Measurements from ENCODE around the gene CFAP20. TPM values are rescaled to one million over a fixed set of nuclear protein-coding genes. Genes with fewer than 3 reads are reported as not detected.
"Not testable (repeated sequence)": the region's sequence is repeated elsewhere in the genome, so short reads cannot be mapped to it uniquely, and the experiment has no call there.

The CFAP20 gene
- total RNA-seq, 1 experiment from 2014 or later: 59.7 TPM

DNA sequence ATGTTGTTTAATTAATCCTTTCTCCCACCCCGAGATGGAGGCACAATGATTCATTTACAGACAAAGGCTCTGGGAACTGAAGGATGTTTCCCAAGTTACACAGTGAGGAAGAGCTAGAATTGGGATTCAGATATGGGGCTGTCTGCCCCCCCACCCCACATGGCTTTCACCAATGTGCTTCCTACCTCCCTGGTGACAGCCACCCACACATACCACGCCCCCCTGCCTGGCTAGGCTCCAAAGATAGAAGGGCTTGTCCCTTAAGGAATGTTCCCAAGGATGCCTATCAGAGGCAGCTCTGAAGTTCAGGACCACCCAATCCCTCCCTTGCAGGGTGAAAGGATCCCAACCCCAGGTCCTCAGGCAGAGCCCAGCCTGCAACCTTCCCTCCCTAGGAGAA lies 32.9 kb downstream of the CFAP20 start:
- intact Hi-C loops (cut with micrococcal nuclease): no loop called here
- no peak for TF ChIP-seq EZH2 (IDR thresholded peaks at IDR 0.05)
- no peak for TF ChIP-seq EZH2phosphoT487 (IDR thresholded peaks at IDR 0.05; ENCODE audit: borderline replicate concordance)
- TF ChIP-seq SIN3A (IDR thresholded peaks at IDR 0.05; ENCODE audit: low read depth): no peak
- TF ChIP-seq POLR2AphosphoS5 (IDR thresholded peaks at IDR 0.05; ENCODE audit: low read depth, low read length): no peak
- TF ChIP-seq, protein P1, sequence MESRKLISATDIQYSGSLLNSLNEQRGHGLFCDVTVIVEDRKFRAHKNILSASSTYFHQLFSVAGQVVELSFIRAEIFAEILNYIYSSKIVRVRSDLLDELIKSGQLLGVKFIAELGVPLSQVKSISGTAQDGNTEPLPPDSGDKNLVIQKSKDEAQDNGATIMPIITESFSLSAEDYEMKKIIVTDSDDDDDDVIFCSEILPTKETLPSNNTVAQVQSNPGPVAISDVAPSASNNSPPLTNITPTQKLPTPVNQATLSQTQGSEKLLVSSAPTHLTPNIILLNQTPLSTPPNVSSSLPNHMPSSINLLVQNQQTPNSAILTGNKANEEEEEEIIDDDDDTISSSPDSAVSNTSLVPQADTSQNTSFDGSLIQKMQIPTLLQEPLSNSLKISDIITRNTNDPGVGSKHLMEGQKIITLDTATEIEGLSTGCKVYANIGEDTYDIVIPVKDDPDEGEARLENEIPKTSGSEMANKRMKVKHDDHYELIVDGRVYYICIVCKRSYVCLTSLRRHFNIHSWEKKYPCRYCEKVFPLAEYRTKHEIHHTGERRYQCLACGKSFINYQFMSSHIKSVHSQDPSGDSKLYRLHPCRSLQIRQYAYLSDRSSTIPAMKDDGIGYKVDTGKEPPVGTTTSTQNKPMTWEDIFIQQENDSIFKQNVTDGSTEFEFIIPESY (IDR thresholded peaks at IDR 0.05; ENCODE audit: extremely low read depth, insufficient replicate concordance, low read length): no peak
- BruUV-seq (replicated peaks): no TSS peak
- H3K27me3 ChIP-seq (ENCODE audit: insufficient read depth, low read length): no peaks in the 10 kb centered on the region
- peaks cover 0 to 16% of the 10 kb centered on the region in 2 experiments; a peak in 2 of 4 replicates for H3K4me1 ChIP-seq (ENCODE audit: control insufficient read depth in 1 of 2, insufficient read depth in 2 of 2, low read length in 2 of 2)
- ChIA-PET RAD21 (ENCODE audit: low non-redundant PET in 1 of 2, low total read pairs in 2 of 2, uncharacterized antibody in 2 of 2, unreplicated experiment in 2 of 2) (no interaction called here), POLR2A (interaction anchor here (0.6 kb wide), 1 partner anchor 34 kb away, joined by 3 read pairs; no protein-coding TSS in a partner anchor), CTCF (interaction anchor here (1.4 to 1.9 kb wide), 2 partner anchors 13 to 16 kb away, joined by 4 to 15 read pairs; no protein-coding TSS in a partner anchor)
- no peaks in the 10 kb centered on the region for H3K79me2 ChIP-seq (ENCODE audit: insufficient read depth, low read length)
- H3K36me3 ChIP-seq (ENCODE audit: control insufficient read depth in 1 of 2, insufficient read depth in 2 of 2, low read length in 2 of 2): no peaks in the 10 kb centered on the region
- no peak overlapping the region for H3K4me3 ChIP-seq (replicated peaks in 1 of 2; ENCODE audit: low read depth in 1 of 2, low read length in 2 of 2)
- H3K9me2 ChIP-seq (ENCODE audit: insufficient read depth): no peaks in the 10 kb centered on the region
- no peak overlapping the region for H3K9ac ChIP-seq (ENCODE audit: low read length)
- no peaks in the 10 kb centered on the region for H3K9me3 ChIP-seq (ENCODE audit: control insufficient read depth in 1 of 2, insufficient read depth in 1 of 2, low read depth in 1 of 2, low read length in 2 of 2)
- H2AFZ ChIP-seq (ENCODE audit: low read depth, low read length, poor library complexity, severe bottlenecking): no peak overlapping the region
- H3K4me2 ChIP-seq (ENCODE audit: low read length): no peak overlapping the region
- ATAC-seq: no peak
- DNase-seq (ENCODE audit: low read depth, low spot score): no peak
- no peak overlapping the region for H3K27ac ChIP-seq (ENCODE audit: low read depth, low read length)
- H4K20me1 ChIP-seq (ENCODE audit: insufficient read depth): no peaks in the 10 kb centered on the region

DNA sequence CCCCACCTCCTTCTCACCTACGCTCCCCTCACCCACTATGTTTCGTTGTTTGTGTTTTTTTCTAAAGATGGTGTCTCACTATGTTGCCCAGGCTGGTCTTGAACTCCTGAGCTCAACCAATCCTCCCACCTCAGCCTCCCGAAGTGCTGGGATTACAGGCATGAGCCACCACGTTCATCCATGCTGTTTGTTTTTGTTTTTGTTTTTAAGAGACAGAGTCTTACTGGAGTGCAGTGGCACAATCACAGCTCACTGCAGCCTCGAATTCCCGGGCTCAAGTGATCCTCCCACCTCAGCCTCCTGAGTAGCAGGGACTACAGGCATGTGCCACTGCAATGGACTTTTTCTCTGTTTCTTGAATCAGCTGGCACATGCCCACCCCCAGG lies 33.6 kb downstream of the CFAP20 start:
- BruUV-seq (replicated peaks); H2AFZ ChIP-seq (ENCODE audit: low read depth, low read length, poor library complexity, severe bottlenecking); H3K27ac ChIP-seq (ENCODE audit: low read depth, low read length); intact Hi-C loops (cut with micrococcal nuclease); H3K9me3 ChIP-seq (ENCODE audit: control insufficient read depth in 1 of 2, insufficient read depth in 1 of 2, low read depth in 1 of 2, low read length in 2 of 2); ATAC-seq; H3K4me2 ChIP-seq (ENCODE audit: low read length); H3K9ac ChIP-seq (ENCODE audit: low read length); H3K9me2 ChIP-seq (ENCODE audit: insufficient read depth); H3K4me3 ChIP-seq (replicated peaks in 1 of 2; ENCODE audit: low read depth in 1 of 2, low read length in 2 of 2); H3K79me2 ChIP-seq (ENCODE audit: insufficient read depth, low read length); H3K27me3 ChIP-seq (ENCODE audit: insufficient read depth, low read length); RAD21 ChIA-PET (ENCODE audit: low non-redundant PET in 1 of 2, low total read pairs in 2 of 2, uncharacterized antibody in 2 of 2, unreplicated experiment in 2 of 2); H4K20me1 ChIP-seq (ENCODE audit: insufficient read depth); DNase-seq (ENCODE audit: low read depth, low spot score); H3K36me3 ChIP-seq (ENCODE audit: control insufficient read depth in 1 of 2, insufficient read depth in 2 of 2, low read length in 2 of 2): not testable (repeated sequence)
- peaks cover 0 to 16% of the 10 kb centered on the region in 2 experiments; a peak in 2 of 4 replicates for H3K4me1 ChIP-seq (ENCODE audit: control insufficient read depth in 1 of 2, insufficient read depth in 2 of 2, low read length in 2 of 2)
- POLR2A ChIA-PET: interaction anchor here (0.6 kb wide), 1 partner anchor 33 kb away, joined by 3 read pairs; no protein-coding TSS in a partner anchor
- CTCF ChIA-PET: interaction anchor here (1.9 kb wide), 1 partner anchor 26 kb away, joined by 4 read pairs; no protein-coding TSS in a partner anchor

All from HCT116 (cell line).